HepG2 (cell line): ENCODE results near the gene DYNC1I2.

Experiments used
- ATF1 ChIP-seq: IDR thresholded peaks from 2 replicates; pipeline ENCODE4 v1.6.1; 2016; ENCODE audit warnings: mild to moderate bottlenecking, control low read depth
- BHLHE40 ChIP-seq: IDR thresholded peaks from 2 replicates; pipeline ENCODE4 v1.6.1; 2011; ENCODE audit warnings: low read length, improper control_type of control experiment
- CTCF ChIP-seq: sonication (generic); formaldehyde crosslinking; IDR thresholded peaks from 2 replicates; pipeline ENCODE4 v1.5.0; 2020; ENCODE audit warnings: mild to moderate bottlenecking, missing genetic modification reagents, moderate library complexity
- EHMT2 ChIP-seq: fragments of 200-600 bp; sonication (generic); IDR thresholded peaks from 2 replicates; pipeline ENCODE4 v1.7.0; 2017; ENCODE audit warnings: antibody characterized with exemption, low read depth, low read length, borderline replicate concordance
- EP300 ChIP-seq, 3 experiments: sonication (generic) in 1 of 3; formaldehyde crosslinking in 1 of 3; IDR thresholded peaks; 2 replicates each; pipeline versions ENCODE4 v1.5.1 to v1.6.1; 2011 to 2020; ENCODE audit warnings: low read depth in 2 of 3, low read length in 2 of 3, borderline replicate concordance in 1 of 3, improper control_type of control experiment in 1 of 3, mild to moderate bottlenecking in 1 of 3, missing genetic modification reagents in 1 of 3, moderate library complexity in 1 of 3
- MAFK ChIP-seq, 2 experiments: IDR thresholded peaks in 1 of 2; conservative IDR thresholded peaks in 1 of 2; 2 replicates each; pipeline ENCODE4 v1.6.1; 2011; ENCODE audit warnings: improper control_type of control experiment in 2 of 2, low read length in 2 of 2
- RFX5 ChIP-seq: IDR thresholded peaks from 2 replicates; pipeline ENCODE4 v1.6.1; 2011; ENCODE audit warnings: low read depth, low read length, improper control_type of control experiment
- SCMH1 ChIP-seq: sonication (generic); formaldehyde crosslinking; IDR thresholded peaks from 2 replicates; pipeline ENCODE4 v1.9.0; 2021; ENCODE audit warnings: missing genetic modification reagents, mild to moderate bottlenecking, borderline replicate concordance
- SUZ12 ChIP-seq: fragments of 150-350 bp; IDR thresholded peaks from 2 replicates; pipeline ENCODE4 v1.6.1; 2014; ENCODE audit warnings: low read depth, low read length
- TGIF2 ChIP-seq: IDR thresholded peaks from 2 replicates; pipeline ENCODE4 v1.6.1; 2016; ENCODE audit warnings: control low read depth, missing compliant biosample characterization
- ZBTB21 ChIP-seq: sonication (generic); formaldehyde crosslinking; IDR thresholded peaks from 2 replicates; pipeline ENCODE4 v1.4.0; 2020; ENCODE audit warnings: missing genetic modification reagents
- ZNF253 ChIP-seq: sonication (generic); formaldehyde crosslinking; IDR thresholded peaks from 2 replicates; pipeline ENCODE4 v1.8.0; 2022; ENCODE audit warnings: mild to moderate bottlenecking, missing genetic modification reagents, borderline replicate concordance
- ZNF605 ChIP-seq: sonication (generic); formaldehyde crosslinking; IDR thresholded peaks from 2 replicates; pipeline ENCODE4 v1.8.0; 2022; ENCODE audit warnings: mild to moderate bottlenecking, missing genetic modification reagents

- TF ChIP-seq SUZ12 (no peak), MAFK (conservative IDR thresholded peaks at IDR 0.05 in 1 of 2, IDR thresholded peaks at IDR 0.05 in 1 of 2; ENCODE audit: low read length in 2 of 2) (no peak), RFX5 (no peak), ZBTB21 (no peak), EHMT2 (no peak), BHLHE40 (no peak), ZNF605 (CRISPR knock-in tag) (no peak), SCMH1 (CRISPR knock-in tag) (no peak), CTCF (CRISPR knock-in tag) (no peak), ATF1 (CRISPR knock-in tag) (no peak), ZNF253 (CRISPR knock-in tag) (no peak), TGIF2 (CRISPR knock-in tag) (no peak), EP300 (IDR thresholded peaks at IDR 0.05; ENCODE audit: low read depth in 2 of 2, low read length in 2 of 2) (no peak), EP300 (CRISPR knock-in tag; IDR thresholded peaks at IDR 0.05; ENCODE audit: borderline replicate concordance) (no peak)
These were observed 53.9 kb downstream of the DYNC1I2 start for GRCh38 chr2:171741189-171741588.
